Neuronal stem cell (in vitro differentiated cells): ENCODE data around the gene POLDIP3.
A peak's percentile ranks its signal among the peaks of the same experiment; 100 is the strongest.
"Not testable (repeated sequence)": the region's sequence is repeated elsewhere in the genome, so short reads cannot be mapped to it uniquely, and the experiment has no call there.

ENCODE experiments used
- DNase-seq: peaks from one replicate; pipeline ENCODE4 v3.0.0-alpha.2; 2013; ENCODE audit warnings: low spot score
- H2AFZ ChIP-seq: one replicate; pipeline ENCODE4 v1.6.1; 2013; ENCODE audit warnings: mild to moderate bottlenecking, low read length, inconsistent platforms
- H2AK5ac ChIP-seq: 2 replicates; pipeline ENCODE4 v1.6.1; 2013; ENCODE audit warnings: low read depth, mild to moderate bottlenecking, inconsistent platforms, low read length, moderate library complexity, mixed read lengths
- H2BK120ac ChIP-seq: 2 replicates; pipeline ENCODE4 v1.6.1; 2013; ENCODE audit warnings: low read depth, mild to moderate bottlenecking, inconsistent platforms, low read length, moderate library complexity, mixed read lengths
- H2BK12ac ChIP-seq: one replicate; pipeline ENCODE4 v1.6.1; 2013; ENCODE audit warnings: low read length, inconsistent platforms
- H2BK15ac ChIP-seq: 2 replicates; pipeline ENCODE4 v1.6.1; 2013; ENCODE audit warnings: mild to moderate bottlenecking, low read length, inconsistent platforms, mixed read lengths
- H2BK5ac ChIP-seq: one replicate; pipeline ENCODE4 v1.6.1; 2013; ENCODE audit warnings: inconsistent platforms, mild to moderate bottlenecking, low read length, moderate library complexity
- H3K14ac ChIP-seq: one replicate; pipeline ENCODE4 v1.6.1; 2013; ENCODE audit warnings: low read length, inconsistent platforms
- H3K18ac ChIP-seq: 2 replicates; pipeline ENCODE4 v1.6.1; 2013; ENCODE audit warnings: low read length, inconsistent platforms
- H3K23ac ChIP-seq: 2 replicates; pipeline ENCODE4 v1.6.1; 2013; ENCODE audit warnings: low read depth, mild to moderate bottlenecking, mixed read lengths, low read length, inconsistent platforms; ENCODE audit not compliant: poor library complexity
- H3K27ac ChIP-seq: replicated peaks from 3 replicates; pipeline ENCODE4 v1.5.1; 2013; ENCODE audit warnings: low read length, inconsistent platforms
- H3K27me3 ChIP-seq, 3 experiments: 2 replicates each; pipeline ENCODE4 v1.6.1; 2013; ENCODE audit warnings: low read length in 3 of 3, mild to moderate bottlenecking in 2 of 3, inconsistent platforms in 1 of 3, low read depth in 1 of 3, mixed read lengths in 1 of 3, moderate library complexity in 1 of 3; ENCODE audit not compliant: control insufficient read depth in 3 of 3, insufficient read depth in 3 of 3
- H3K36me3 ChIP-seq, 2 donors: replicated peaks in 1 of 2; 2 replicates each; pipeline ENCODE4 v1.6.1; 2013; ENCODE audit warnings: low read length in 2 of 2; ENCODE audit not compliant: control insufficient read depth in 2 of 2, insufficient read depth in 2 of 2
- H3K4ac ChIP-seq: 2 replicates; pipeline ENCODE4 v1.6.1; 2013; ENCODE audit warnings: inconsistent platforms, mild to moderate bottlenecking, low read length, moderate library complexity
- H3K4me1 ChIP-seq, 2 donors: 1 replicate in 1 of 2; 2 replicates in 1 of 2; pipeline ENCODE4 v1.6.1; 2013; ENCODE audit warnings: low read length in 2 of 2, low read depth in 1 of 2; ENCODE audit not compliant: control insufficient read depth in 2 of 2, insufficient read depth in 1 of 2
- H3K4me2 ChIP-seq: one replicate; pipeline ENCODE4 v1.6.1; 2013; ENCODE audit warnings: mild to moderate bottlenecking, low read length, inconsistent platforms; ENCODE audit not compliant: insufficient read depth, poor library complexity, severe bottlenecking
- H3K4me3 ChIP-seq, 2 donors: 2 replicates each; pipeline ENCODE4 v1.5.1; 2013; ENCODE audit warnings: low read length in 2 of 2, mild to moderate bottlenecking in 2 of 2, inconsistent platforms in 1 of 2, moderate library complexity in 1 of 2
- H3K79me1 ChIP-seq: one replicate; pipeline ENCODE4 v1.6.1; 2013; ENCODE audit warnings: low read depth, mild to moderate bottlenecking, inconsistent platforms, low read length, moderate library complexity
- H3K9ac ChIP-seq: one replicate; pipeline ENCODE4 v1.6.1; 2013; ENCODE audit warnings: mild to moderate bottlenecking, low read depth, low read length, inconsistent platforms; ENCODE audit not compliant: poor library complexity
- H3K9me3 ChIP-seq, 2 donors: replicated peaks in 1 of 2; 2 replicates each; pipeline versions ENCODE3 to v1.6.1; 2013; ENCODE audit warnings: low read length in 2 of 2, mild to moderate bottlenecking in 2 of 2, inconsistent platforms in 1 of 2, low read depth in 1 of 2, mixed read lengths in 1 of 2, moderate library complexity in 1 of 2; ENCODE audit not compliant: control insufficient read depth in 2 of 2, insufficient read depth in 1 of 2
- H4K8ac ChIP-seq: one replicate; pipeline ENCODE4 v1.6.1; 2013; ENCODE audit warnings: low read depth, mild to moderate bottlenecking, inconsistent platforms, low read length, moderate library complexity
- H4K91ac ChIP-seq: one replicate; pipeline ENCODE4 v1.6.1; 2013; ENCODE audit warnings: low read length, low read depth, mild to moderate bottlenecking, inconsistent platforms; ENCODE audit not compliant: poor library complexity
- WGBS, 2 donors: extraction: QIAGEN DNeasy Blood & Tissue Kit; methylation state at CpG; one replicate each; pipeline ENCODE4 v1.1.7; 2013; ENCODE audit warnings: missing lambda C conversion rate in 2 of 2, mixed read lengths in 1 of 2; ENCODE audit not compliant: insufficient read length in 2 of 2, insufficient replicate concordance in 1 of 2; ENCODE audit errors: extremely low coverage in 2 of 2; 5-methylcytosine and 5-hydroxymethylcytosine counted together

The POLDIP3 gene

DNA sequence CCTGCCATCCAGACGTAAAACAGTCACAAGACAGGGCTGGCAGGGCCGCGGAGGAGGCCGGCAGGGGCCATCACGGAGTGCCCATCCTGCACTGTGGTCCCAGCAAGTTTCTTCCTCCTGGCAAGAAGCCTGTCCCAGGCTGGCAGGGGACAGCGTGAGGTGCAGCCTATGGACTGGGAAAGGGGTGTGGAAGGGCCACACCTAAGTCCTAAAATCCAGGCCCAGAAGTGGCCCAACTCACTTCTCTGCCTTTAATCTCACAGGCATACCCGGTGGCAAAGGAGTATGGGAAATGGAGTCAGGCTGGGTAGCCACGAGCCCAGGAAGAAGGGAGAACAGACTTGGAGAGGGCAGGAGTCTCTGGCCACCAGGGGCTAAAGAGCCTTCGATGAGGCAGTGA lies 44.1 kb downstream of the POLDIP3 start:
- not testable (repeated sequence) for H3K27ac ChIP-seq, H2BK12ac ChIP-seq, H2AK5ac ChIP-seq, H3K4me1 ChIP-seq, H2BK5ac ChIP-seq, H3K23ac ChIP-seq, H4K91ac ChIP-seq, H2BK15ac ChIP-seq, DNase-seq, H3K4me3 ChIP-seq, H3K27me3 ChIP-seq, H3K9me3 ChIP-seq, H3K14ac ChIP-seq, H3K4ac ChIP-seq, H3K79me1 ChIP-seq, H3K4me2 ChIP-seq, H2AFZ ChIP-seq, H2BK120ac ChIP-seq, H3K18ac ChIP-seq
- Histone ChIP-seq H4K8ac (peak overlapping the region; percentile 65), H3K9ac (peak overlapping the region; percentile 21), H3K36me3 (peaks cover 13 to 38% of the 10 kb centered on the region in 2 donors)
- WGBS, 2 donors = no CpG with 5 or more reads among the region's 9 CpGs

- not testable (repeated sequence) for H3K18ac ChIP-seq, H3K23ac ChIP-seq, H2BK12ac ChIP-seq, H3K14ac ChIP-seq, H4K91ac ChIP-seq, H3K4me3 ChIP-seq, DNase-seq, H3K9ac ChIP-seq, H3K9me3 ChIP-seq, H2BK15ac ChIP-seq, H3K27me3 ChIP-seq, H3K27ac ChIP-seq, H3K4me1 ChIP-seq, H2AK5ac ChIP-seq, H2BK120ac ChIP-seq, H3K4ac ChIP-seq, H3K79me1 ChIP-seq, H2AFZ ChIP-seq, H2BK5ac ChIP-seq, H4K8ac ChIP-seq, H3K4me2 ChIP-seq
- no CpG with 5 or more reads among the region's 6 CpGs for WGBS, 2 donors
- H3K36me3 ChIP-seq = peaks cover 8 to 32% of the 10 kb centered on the region in 2 donors
Observed at GRCh38 chr22:42567950-42568349, 46.7 kb downstream of the POLDIP3 start.

GRCh38 chr22:42565956-42566355 lies 48.7 kb downstream of the POLDIP3 start:
- no peak overlapping the region for H2BK15ac ChIP-seq
- no peak overlapping the region for H3K27ac ChIP-seq
- H2AFZ ChIP-seq = no peak overlapping the region
- no peaks in the 10 kb centered on the region for H3K9me3 ChIP-seq
- no peak overlapping the region for H3K4me2 ChIP-seq
- peak overlapping the region; percentile 60 for H3K9ac ChIP-seq
- no peak for DNase-seq
- H3K79me1 ChIP-seq = peaks cover 2% of the 10 kb centered on the region
- no peak overlapping the region for H3K18ac ChIP-seq
- H4K91ac ChIP-seq = no peak overlapping the region
- peak overlapping the region; percentile 39 for H2BK5ac ChIP-seq
- no peak overlapping the region for H2BK12ac ChIP-seq
- no peak overlapping the region for H3K4ac ChIP-seq
- H4K8ac ChIP-seq = no peak overlapping the region
- no peak overlapping the region for H2BK120ac ChIP-seq
- no peaks in the 10 kb centered on the region for H3K27me3 ChIP-seq
- H2AK5ac ChIP-seq = no peak overlapping the region
- peaks cover 2 to 17% of the 10 kb centered on the region in 2 donors for H3K36me3 ChIP-seq
- no CpG with 5 or more reads among the region's 12 CpGs for WGBS, 2 donors
- no peak overlapping the region for H3K4me3 ChIP-seq
- H3K4me1 ChIP-seq = peaks cover 0 to 7% of the 10 kb centered on the region in 2 donors
- no peak overlapping the region for H3K14ac ChIP-seq
- peak overlapping the region; percentile 80 for H3K23ac ChIP-seq

DNA sequence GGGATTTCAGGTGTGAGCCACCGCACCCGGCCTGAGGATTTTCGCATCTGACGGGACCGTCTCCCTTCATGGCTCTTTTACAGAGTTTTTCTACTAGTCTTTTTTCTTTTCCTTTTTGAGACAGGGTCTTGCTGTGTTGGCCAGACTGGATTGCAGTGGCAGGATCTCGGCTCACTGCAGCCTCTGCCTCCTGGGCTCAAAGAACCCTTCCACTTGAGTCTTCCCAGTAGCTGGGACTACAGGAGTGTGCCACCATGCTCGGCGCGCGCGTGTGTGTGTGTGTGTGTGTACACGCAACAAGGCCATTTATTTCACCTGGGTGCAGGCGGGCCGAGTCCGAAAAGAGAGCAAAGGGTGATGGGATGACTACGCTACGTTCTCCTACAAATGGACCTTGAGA lies 50.0 kb downstream of the POLDIP3 start:
- Histone ChIP-seq H3K36me3 (peaks cover 0 to 11% of the 10 kb centered on the region in 2 donors), H3K23ac (no peak overlapping the region), H3K27ac (no peak overlapping the region), H3K4ac (no peak overlapping the region), H2BK5ac (no peak overlapping the region), H4K8ac (no peak overlapping the region), H3K4me1 (peaks cover 0 to 7% of the 10 kb centered on the region in 2 donors), H2AK5ac (no peak overlapping the region), H2AFZ (no peak overlapping the region), H3K18ac (no peak overlapping the region), H3K14ac (no peak overlapping the region), H3K27me3 (no peaks in the 10 kb centered on the region), H2BK120ac (no peak overlapping the region), H3K9me3 (no peaks in the 10 kb centered on the region), H3K4me3 (no peak overlapping the region), H3K4me2 (no peak overlapping the region), H2BK15ac (no peak overlapping the region), H4K91ac (no peak overlapping the region), H3K9ac (no peak overlapping the region), H3K79me1 (peaks cover 2% of the 10 kb centered on the region), H2BK12ac (no peak overlapping the region)
- WGBS, 2 donors = no CpG with 5 or more reads among the region's 17 CpGs
- DNase-seq = no peak
